SU-DHL-6 (cell line): ENCODE measurements around the gene SUMO4.

Experiments used
- H2AFZ ChIP-seq: fragments of 200-600 bp; sonication (generic); 2 replicates; pipeline ENCODE4 v1.6.1; 2014; ENCODE audit warnings: low read depth, mild to moderate bottlenecking, moderate library complexity, mixed read lengths, antibody characterized with exemption, low read length; ENCODE audit not compliant: severe bottlenecking
- H3F3A ChIP-seq: fragments of 200-600 bp; shearing (Covaris generic); 2 replicates; pipeline ENCODE4 v1.6.0; 2016; ENCODE audit warnings: antibody characterized with exemption, mild to moderate bottlenecking; ENCODE audit not compliant: insufficient read depth
- H3K27ac ChIP-seq: fragments of 200-600 bp; sonication (generic); 2 replicates; pipeline ENCODE4 v1.5.1; 2016; ENCODE audit warnings: low read depth, mild to moderate bottlenecking, low read length, moderate library complexity, mixed read lengths
- H3K27me3 ChIP-seq: fragments of 200-600 bp; sonication (generic), shearing (Covaris generic); 2 replicates; pipeline ENCODE4 v1.6.0; 2014; ENCODE audit warnings: mild to moderate bottlenecking, low read length
- H3K36me3 ChIP-seq: fragments of 200-600 bp; sonication (generic); 2 replicates; pipeline ENCODE4 v1.6.1; 2014; ENCODE audit warnings: mild to moderate bottlenecking, low read length, mixed read lengths
- H3K4me2 ChIP-seq: fragments of 300-600, 200-600 bp; shearing (Covaris generic), sonication (generic); 2 replicates; pipeline ENCODE4 v1.6.0; 2014; ENCODE audit warnings: low read length, low read depth, mild to moderate bottlenecking; ENCODE audit not compliant: poor library complexity, severe bottlenecking
- H3K4me3 ChIP-seq: fragments of 200-600 bp; sonication (generic); 2 replicates; pipeline ENCODE4 v1.5.1; 2014; ENCODE audit warnings: antibody characterized with exemption, low read length, mild to moderate bottlenecking, mixed read lengths; ENCODE audit not compliant: insufficient read depth, poor library complexity, severe bottlenecking
- H3K79me2 ChIP-seq: fragments of 200-600 bp; sonication (generic); 2 replicates; pipeline ENCODE4 v1.6.1; 2014; ENCODE audit warnings: mild to moderate bottlenecking, low read length, moderate library complexity; ENCODE audit not compliant: insufficient read depth
- H3K9ac ChIP-seq: fragments of 200-600 bp; sonication (generic); 2 replicates; pipeline ENCODE4 v1.7.0; 2014; ENCODE audit warnings: mild to moderate bottlenecking, low read length
- H3K9me2 ChIP-seq: fragments of 200-600 bp; sonication (generic); replicated peaks from 2 replicates; pipeline ENCODE4 v1.6.1; 2014; ENCODE audit warnings: low read length; ENCODE audit not compliant: insufficient read depth
- H3K9me3 ChIP-seq: fragments of 200-600 bp; sonication (generic); 2 replicates; pipeline ENCODE4 v1.6.1; 2014; ENCODE audit warnings: low read length, mixed read lengths; ENCODE audit not compliant: insufficient read depth
- H4K20me1 ChIP-seq: fragments of 200-600 bp; sonication (generic); 2 replicates; pipeline ENCODE4 v1.6.1; 2014; ENCODE audit warnings: low read depth, mild to moderate bottlenecking, antibody characterized with exemption, low read length, moderate library complexity, mixed read lengths
- CTCF ChIP-seq: fragments of 200-600 bp; sonication (generic); IDR thresholded peaks from one replicate; pipeline ENCODE4 v1.5.1; 2017; ENCODE audit warnings: antibody characterized with exemption, mild to moderate bottlenecking, low read length, moderate library complexity; ENCODE audit not compliant: insufficient read depth, poor library complexity, severe bottlenecking
- EZH2phosphoT487 ChIP-seq: fragments of 200-600 bp; sonication (generic), shearing (Covaris generic); conservative IDR thresholded peaks from 2 replicates; pipeline ENCODE4 v1.6.1; 2018; ENCODE audit warnings: mild to moderate bottlenecking, antibody characterized with exemption, low read length, moderate library complexity, mixed read lengths

Gene SUMO4

GRCh38 chr6:149448821-149449453 lies 48.9 kb downstream of the SUMO4 start:
- H4K20me1 ChIP-seq, result no peaks in the 10 kb centered on the region
- no peak overlapping the region for H3K9ac ChIP-seq
- TF ChIP-seq CTCF (no peak), EZH2phosphoT487 (no peak)
- no peaks in the 10 kb centered on the region for H3K9me3 ChIP-seq
- H3K79me2 ChIP-seq, result no peaks in the 10 kb centered on the region
- H3K4me3 ChIP-seq, result no peak overlapping the region
- H2AFZ ChIP-seq, result no peak overlapping the region
- H3K27ac ChIP-seq, result no peak overlapping the region
- H3K27me3 ChIP-seq, result no peaks in the 10 kb centered on the region
- no peaks in the 10 kb centered on the region for H3K36me3 ChIP-seq
- no peak overlapping the region for H3K4me2 ChIP-seq
- H3K9me2 ChIP-seq, result no peaks in the 10 kb centered on the region
- 0 out of 2 replicates have a peak, but pooled peaks cover 4% of the 10 kb centered on the region for H3F3A ChIP-seq

GRCh38 chr6:149449831-149450678 lies 50.0 kb downstream of the SUMO4 start:
- no peaks in the 10 kb centered on the region for H4K20me1 ChIP-seq
- no peaks in the 10 kb centered on the region for H3K9me2 ChIP-seq
- no peak overlapping the region for H3K4me2 ChIP-seq
- H3K9ac ChIP-seq, result no peak overlapping the region
- H3F3A ChIP-seq, result 0 out of 2 replicates have a peak, but pooled peaks cover 4% of the 10 kb centered on the region
- no peaks in the 10 kb centered on the region for H3K36me3 ChIP-seq
- no peaks in the 10 kb centered on the region for H3K79me2 ChIP-seq
- H3K4me3 ChIP-seq, result no peak overlapping the region
- no peaks in the 10 kb centered on the region for H3K27me3 ChIP-seq
- no peak overlapping the region for H3K27ac ChIP-seq
- H3K9me3 ChIP-seq, result no peaks in the 10 kb centered on the region
- H2AFZ ChIP-seq, result no peak overlapping the region
- no peak for TF ChIP-seq EZH2phosphoT487
- no peak for TF ChIP-seq CTCF
